ENCODE results near the gene SP1. TPM values are rescaled to one million over a fixed set of nuclear protein-coding genes. Genes with fewer than 3 reads are reported as not detected.

The SP1 gene
- total and polyA plus RNA-seq, 2 donors (not counting 1 experiment from before 2014, with no cell fraction given), result 26.0 to 129 TPM

- H3K79me2 ChIP-seq (ENCODE audit: control insufficient read depth, insufficient read depth, low read length), result peaks cover 39% of the 10 kb centered on the region
- Mint-ChIP-seq H3K4me3 (no peak overlapping the region), H3K27ac (no peak overlapping the region), H3K27me3 (no peaks in the 10 kb centered on the region), H3K9me3 (ENCODE audit: insufficient read depth) (no peaks in the 10 kb centered on the region), H3K4me1 (peaks cover 33% of the 10 kb centered on the region)
- intact Hi-C loops (cut with micrococcal nuclease), result loop anchor here (1.0 to 2.0 kb wide), 9 partner anchors 27 to 247 kb away; partner anchors contain the start of genes ATF7 and PRR13
- ATAC-seq (ENCODE audit: low read depth) (peak; percentile 70), DNase-seq (peak; percentile 99)
- peaks cover 15 to 26% of the 10 kb centered on the region in 2 experiments for H3K36me3 ChIP-seq (replicated peaks in 1 of 2; ENCODE audit: control extremely low read depth in 1 of 2, control insufficient read depth in 1 of 2, extremely low read depth in 1 of 2, insufficient read depth in 2 of 2, low read length in 1 of 2)
- H2AFZ ChIP-seq (ENCODE audit: insufficient read depth, low read depth, low read length, poor library complexity, severe bottlenecking), result peak overlapping the region; percentile 91
- H3K27ac ChIP-seq (ENCODE audit: low read length in 2 of 2), result peak overlapping the region; percentile 76 to 89
- 1% methylated on average over 28 of the region's 29 CpGs for WGBS (ENCODE audit: insufficient coverage)
- ChIA-PET CTCF (interaction anchor here (0.7 to 7.9 kb wide), 9 partner anchors 13 to 129 kb away, joined by 3 to 132 read pairs (median 6); partner anchors contain the start of genes AAAS and TARBP2), POLR2A (interaction anchor here (0.6 to 2.2 kb wide), 21 partner anchors 10 to 901 kb away, joined by 3 to 15 read pairs (median 5); partner anchors contain the start of genes AAAS, ATF7, HNRNPA1 and PFDN5)
- no peak for TF ChIP-seq EZH2 (IDR thresholded peaks at IDR 0.05; ENCODE audit: borderline replicate concordance, insufficient read depth, low read depth, low read length, poor library complexity, severe bottlenecking)
- no peak for TF ChIP-seq CTCF (IDR thresholded peaks at IDR 0.05)
- H3K9ac ChIP-seq (ENCODE audit: low read length), result peak overlapping the region; percentile 78
- H3K4me3 ChIP-seq (ENCODE audit: control extremely low read depth in 1 of 5, extremely low read depth in 1 of 5, insufficient read depth in 1 of 5, low read depth in 2 of 5, low read length in 4 of 5), result peak overlapping the region; percentile 60 to 93 (median 64)
- no peaks in the 10 kb centered on the region for H3K27me3 ChIP-seq (replicated peaks in 1 of 4; ENCODE audit: control extremely low read depth in 1 of 4, control insufficient read depth in 3 of 4, insufficient read depth in 4 of 4, low read length in 3 of 4)
- H3K4me1 ChIP-seq (ENCODE audit: control insufficient read depth in 2 of 2, insufficient read depth in 2 of 2, low read length in 2 of 2), result peaks cover 39 to 46% of the 10 kb centered on the region in 2 donors
- peaks cover 37% of the 10 kb centered on the region for H4K20me1 ChIP-seq (ENCODE audit: control insufficient read depth, insufficient read depth, low read length, poor library complexity, severe bottlenecking)
- H3K9me3 ChIP-seq (ENCODE audit: control extremely low read depth in 1 of 3, control insufficient read depth in 2 of 3, insufficient read depth in 1 of 3, low read length in 2 of 3), result no peaks in the 10 kb centered on the region
- H3K4me2 ChIP-seq (replicated peaks; ENCODE audit: low read depth, low read length, poor library complexity, severe bottlenecking), result peak overlapping the region; percentile 79
These were observed 430 bp upstream of the SP1 start for GRCh38 chr12:53379389-53380103.
